Measurements from ENCODE around the gene SYNE1. TPM values are rescaled to one million over a fixed set of nuclear protein-coding genes. Genes with fewer than 3 reads are reported as not detected.

SYNE1 gene
- total RNA-seq, 1 donor from 2014 or later = 26.6 TPM

DNA sequence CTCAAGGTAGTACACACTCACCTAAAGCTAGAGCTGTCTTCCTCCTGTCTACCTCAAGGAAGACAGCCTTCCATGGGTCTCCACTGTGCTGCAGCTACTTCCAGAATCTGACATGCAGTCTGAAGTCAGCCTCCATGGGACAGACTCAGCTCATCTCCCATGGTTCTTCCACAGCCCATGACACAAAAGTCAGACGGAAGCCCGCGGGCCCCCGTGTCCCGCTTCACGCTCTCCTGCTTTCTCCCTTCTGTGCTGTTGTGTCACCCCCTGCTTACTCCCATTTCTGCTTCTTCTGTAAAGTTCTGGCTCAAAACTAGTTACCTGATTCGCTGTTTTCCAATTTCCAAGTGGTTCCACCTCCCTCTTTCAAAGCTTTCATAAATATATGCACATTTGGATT, 184.5 kb downstream of the SYNE1 start:
- Mint-ChIP-seq H3K4me3 (no peak overlapping the region), H3K4me1 (ENCODE audit: unreplicated experiment) (no peaks in the 10 kb centered on the region), H3K36me3 (no peaks in the 10 kb centered on the region), H3K27ac (no peak overlapping the region), H3K27me3 (peaks cover 3% of the 10 kb centered on the region), H3K9me3 (no peaks in the 10 kb centered on the region)
- TF ChIP-seq CTCF (conservative IDR thresholded peaks at IDR 0.05) = no peak
- DNase-seq (ENCODE audit: extremely low spot score, unreplicated experiment) = no peak

- Mint-ChIP-seq H3K27me3 (peaks cover 3% of the 10 kb centered on the region), H3K4me3 (no peak overlapping the region), H3K4me1 (ENCODE audit: unreplicated experiment) (no peaks in the 10 kb centered on the region), H3K36me3 (no peaks in the 10 kb centered on the region), H3K9me3 (no peaks in the 10 kb centered on the region), H3K27ac (no peak overlapping the region)
- DNase-seq (ENCODE audit: extremely low spot score, unreplicated experiment) = no peak
- no peak for TF ChIP-seq CTCF (conservative IDR thresholded peaks at IDR 0.05)
Measured at GRCh38 chr6:152450519-152450918, 186.6 kb downstream of the SYNE1 start.

- no peaks in the 10 kb centered on the region for H3K9me3 Mint-ChIP-seq
- no peak overlapping the region for H3K4me3 Mint-ChIP-seq
- TF ChIP-seq CTCF (conservative IDR thresholded peaks at IDR 0.05) = no peak
- no peaks in the 10 kb centered on the region for H3K36me3 Mint-ChIP-seq
- DNase-seq (ENCODE audit: extremely low spot score, unreplicated experiment) = no peak
- no peak overlapping the region for H3K27ac Mint-ChIP-seq
- no peaks in the 10 kb centered on the region for H3K27me3 Mint-ChIP-seq
- H3K4me1 Mint-ChIP-seq (ENCODE audit: unreplicated experiment) = no peaks in the 10 kb centered on the region
Measured at GRCh38 chr6:152441902-152442301, 195.3 kb downstream of the SYNE1 start.

GRCh38 chr6:152435816-152436215, 201.3 kb downstream of the SYNE1 start:
- no peak for DNase-seq (ENCODE audit: extremely low spot score, unreplicated experiment)
- H3K36me3 Mint-ChIP-seq = no peaks in the 10 kb centered on the region
- no peak overlapping the region for H3K4me3 Mint-ChIP-seq
- no peak overlapping the region for H3K27ac Mint-ChIP-seq
- no peaks in the 10 kb centered on the region for H3K27me3 Mint-ChIP-seq
- no peak for TF ChIP-seq CTCF (conservative IDR thresholded peaks at IDR 0.05)
- H3K9me3 Mint-ChIP-seq = no peaks in the 10 kb centered on the region
- H3K4me1 Mint-ChIP-seq (ENCODE audit: unreplicated experiment) = no peaks in the 10 kb centered on the region

- no peaks in the 10 kb centered on the region for H3K36me3 Mint-ChIP-seq
- no peak for TF ChIP-seq CTCF (conservative IDR thresholded peaks at IDR 0.05)
- peaks cover 4% of the 10 kb centered on the region for H3K27me3 Mint-ChIP-seq
- no peaks in the 10 kb centered on the region for H3K4me1 Mint-ChIP-seq (ENCODE audit: unreplicated experiment)
- no peak overlapping the region for H3K4me3 Mint-ChIP-seq
- no peak overlapping the region for H3K27ac Mint-ChIP-seq
- H3K9me3 Mint-ChIP-seq = no peaks in the 10 kb centered on the region
- DNase-seq (ENCODE audit: extremely low spot score, unreplicated experiment) = no peak
Measured at GRCh38 chr6:152432758-152433157, 204.4 kb downstream of the SYNE1 start.

GRCh38 chr6:152428126-152428525, 209.0 kb downstream of the SYNE1 start:
- Mint-ChIP-seq H3K36me3 (no peaks in the 10 kb centered on the region), H3K27me3 (peaks cover 4% of the 10 kb centered on the region), H3K9me3 (no peaks in the 10 kb centered on the region), H3K27ac (no peak overlapping the region), H3K4me3 (no peak overlapping the region), H3K4me1 (ENCODE audit: unreplicated experiment) (no peaks in the 10 kb centered on the region)
- DNase-seq (ENCODE audit: extremely low spot score, unreplicated experiment) = no peak
- TF ChIP-seq CTCF (conservative IDR thresholded peaks at IDR 0.05) = no peak

All from type B pancreatic cell (in vitro differentiated cells).